Uterus (tissue), 4 donors: ENCODE data around the gene HCCS. TPM values are rescaled to one million over a fixed set of nuclear protein-coding genes. Genes with fewer than 3 reads are reported as not detected.

Experiments
- DNase-seq, 2 donors: peaks; one replicate each; pipeline ENCODE4 v3.0.0-alpha.2; 2019 to 2020
- H3K27ac ChIP-seq, 2 donors: fragments of 200-600 bp; sonication (generic); 1 replicate in 1 of 2; 2 replicates in 1 of 2; pipeline ENCODE4 v1.5.1; 2016 to 2018
- H3K27me3 ChIP-seq, 2 donors: fragments of 200-600 bp; sonication (generic); one replicate each; pipeline ENCODE4 v1.5.1; 2018 to 2019; ENCODE audit warnings: control low read depth in 1 of 2
- H3K36me3 ChIP-seq, 2 donors: fragments of 200-600 bp; sonication (generic); one replicate each; pipeline ENCODE4 v1.5.1; 2019; ENCODE audit warnings: control low read depth in 1 of 2
- H3K4me1 ChIP-seq, 2 donors: fragments of 200-600 bp; sonication (generic); one replicate each; pipeline ENCODE4 v1.5.1; 2018 to 2019; ENCODE audit warnings: control low read depth in 1 of 2
- H3K4me3 ChIP-seq, 2 donors: fragments of 200-600 bp; sonication (generic); 1 replicate in 1 of 2; 2 replicates in 1 of 2; pipeline ENCODE4 v1.5.1; 2018 to 2019; ENCODE audit warnings: mild to moderate bottlenecking in 1 of 2
- H3K9me3 ChIP-seq, 2 donors: fragments of 200-600 bp; sonication (generic); one replicate each; pipeline ENCODE4 v1.5.1; 2019; ENCODE audit warnings: control low read depth in 1 of 2
- CTCF ChIP-seq, 4 experiments: fragments of 200-600 bp in 2 of 4; fragments of 450-650 bp in 2 of 4; sonication (generic) in 2 of 4; IDR thresholded peaks; one replicate each; pipeline ENCODE4 v1.5.1; 2016 to 2019; ENCODE audit warnings: antibody characterized with exemption in 4 of 4, mild to moderate bottlenecking in 2 of 4, moderate library complexity in 1 of 4
- POLR2A ChIP-seq, 2 donors: fragments of 450-650 bp; IDR thresholded peaks; one replicate each; pipeline ENCODE4 v1.6.1; 2016; ENCODE audit warnings: antibody characterized with exemption in 2 of 2, mild to moderate bottlenecking in 1 of 2, moderate library complexity in 1 of 2
- intact Hi-C: fragments of 100-400 bp; cut with DNase I; formaldehyde crosslinking; loops from one replicate; pipeline ENCODE4 v1.15.1; 2023; ENCODE audit warnings: low total_unique reads
- total RNA-seq, 4 donors: library from RNA; depleted of rRNA in 3 of 4; stranded (reverse); fragments of >200 nt in 3 of 4; gene quantifications; one replicate each; pipeline versions ENCODE4 v1.1.0 to v1.2.4, GENCODE V29; 2014 to 2023
- donor health status: DM: yes; HTN: yes; CAD: no.

Gene HCCS
- total RNA-seq, 4 donors from 2014 or later: 0.77 to 15.5 (median 6.6) TPM

- Histone ChIP-seq H3K36me3 (no peaks in the 10 kb centered on the region), H3K4me3 (no peak overlapping the region), H3K4me1 (no peaks in the 10 kb centered on the region), H3K9me3 (no peaks in the 10 kb centered on the region), H3K27me3 (no peaks in the 10 kb centered on the region), H3K27ac (no peak overlapping the region)
- intact Hi-C loops: loop anchor here (10.0 kb wide), 2 partner anchors 484 to 914 kb away; partner anchors contain the start of gene MID1
- no peak for DNase-seq
- TF ChIP-seq POLR2A (IDR thresholded peaks at IDR 0.05) (no peak), CTCF (IDR thresholded peaks at IDR 0.05) (no peak)
These were observed 2.7 kb upstream of the HCCS start for GRCh38 chrX:11108253-11108941.

- Histone ChIP-seq H3K9me3 (no peaks in the 10 kb centered on the region), H3K27ac (no peak overlapping the region), H3K4me1 (no peaks in the 10 kb centered on the region), H3K27me3 (no peaks in the 10 kb centered on the region), H3K36me3 (no peaks in the 10 kb centered on the region), H3K4me3 (no peak overlapping the region)
- TF ChIP-seq POLR2A (IDR thresholded peaks at IDR 0.05): no peak
- no peak for TF ChIP-seq CTCF (IDR thresholded peaks at IDR 0.05)
- no peak for DNase-seq
- intact Hi-C loops: loop anchor here (10.0 kb wide), 2 partner anchors 485 to 915 kb away; partner anchors contain the start of gene MID1
These were observed 1.2 kb upstream of the HCCS start for GRCh38 chrX:11109968-11110367.

- intact Hi-C loops: no loop called here
- Histone ChIP-seq H3K4me1 (no peaks in the 10 kb centered on the region), H3K27ac (peak overlapping the region; percentile 55 to 86), H3K4me3 (peak overlapping the region; percentile 39 to 65), H3K9me3 (no peaks in the 10 kb centered on the region), H3K27me3 (no peaks in the 10 kb centered on the region), H3K36me3 (no peaks in the 10 kb centered on the region)
- no peak for DNase-seq
- TF ChIP-seq CTCF (IDR thresholded peaks at IDR 0.05): no peak
- TF ChIP-seq POLR2A (IDR thresholded peaks at IDR 0.05): no peak
These were observed 815 bp downstream of the HCCS start for GRCh38 chrX:11111947-11112346.

GRCh38 chrX:11113731-11114130 lies 2.6 kb downstream of the HCCS start:
- Histone ChIP-seq H3K27me3 (no peaks in the 10 kb centered on the region), H3K27ac (no peak overlapping the region)
- intact Hi-C loops: no loop called here

More at GRCh38 chrX:11113731-11114130, 2.6 kb downstream of the HCCS start:
- Histone ChIP-seq H3K36me3 (no peaks in the 10 kb centered on the region), H3K9me3 (no peaks in the 10 kb centered on the region), H3K4me3 (no peak overlapping the region), H3K4me1 (no peaks in the 10 kb centered on the region)
- DNase-seq: no peak
- TF ChIP-seq POLR2A (IDR thresholded peaks at IDR 0.05): no peak
- TF ChIP-seq CTCF (IDR thresholded peaks at IDR 0.05): no peak
